Measurements from ENCODE around the gene LDLRAD2. TPM values are rescaled to one million over a fixed set of nuclear protein-coding genes. Genes with fewer than 3 reads are reported as not detected.
"Not testable (repeated sequence)": the region's sequence is repeated elsewhere in the genome, so short reads cannot be mapped to it uniquely, and the experiment has no call there.

The LDLRAD2 gene
- polyA plus RNA-seq, 1 donor from 2014 or later, result 0.69 TPM

DNA sequence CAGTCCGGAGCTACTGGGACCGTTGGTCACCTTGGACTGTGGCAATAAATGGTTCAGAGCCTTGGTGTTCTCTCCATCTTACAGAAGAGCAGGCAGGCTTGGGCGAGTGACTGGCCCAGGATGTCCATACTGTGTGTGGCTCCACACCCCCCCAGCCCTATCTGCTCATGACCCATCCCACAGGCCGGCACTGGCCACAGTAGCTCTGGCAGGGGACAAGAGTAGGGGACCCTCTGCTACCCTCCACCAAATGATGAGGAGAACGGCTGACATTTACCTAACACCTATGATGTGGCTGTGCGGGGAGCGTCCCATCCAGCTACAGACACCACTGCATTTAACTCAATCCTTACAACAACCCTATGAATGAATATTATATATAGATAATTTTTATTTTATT is 13.3 kb downstream of the LDLRAD2 start:
- Mint-ChIP-seq H3K27ac (no peak overlapping the region), H3K27me3 (peaks cover 2% of the 10 kb centered on the region), H3K4me1 (peaks cover 0 to 3% (median 0%) of the 10 kb centered on the region in 3 donors), H3K9me3 (no peaks in the 10 kb centered on the region), H3K36me3 (no peaks in the 10 kb centered on the region), H3K4me3 (no peak overlapping the region)

DNA sequence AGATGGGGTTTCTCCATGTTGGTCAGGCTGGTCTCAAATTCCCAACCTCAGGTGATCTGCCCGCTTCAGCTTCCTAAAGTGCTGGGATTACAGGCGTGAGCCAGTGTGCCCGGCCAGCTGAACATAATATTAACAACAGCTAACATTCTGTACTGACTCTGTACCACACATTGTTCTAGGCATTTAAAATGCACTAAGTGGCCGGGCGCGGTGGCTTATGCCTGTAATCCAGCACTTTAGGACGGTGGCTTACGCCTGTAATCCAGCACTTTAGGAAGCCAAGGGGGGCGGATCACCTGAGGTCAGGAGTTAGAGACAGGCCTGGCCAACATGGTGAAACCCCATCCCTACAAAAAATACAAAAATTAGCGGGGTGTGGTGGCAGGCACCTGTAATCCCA is 14.6 kb downstream of the LDLRAD2 start:
- Mint-ChIP-seq H3K4me3 (peak overlapping the region in 1 of 4 donors; percentile 37), H3K27ac (peak overlapping the region in 1 of 3 donors; percentile 32)
- H3K27me3 Mint-ChIP-seq, H3K9me3 Mint-ChIP-seq, H3K36me3 Mint-ChIP-seq, H3K4me1 Mint-ChIP-seq: not testable (repeated sequence)

DNA sequence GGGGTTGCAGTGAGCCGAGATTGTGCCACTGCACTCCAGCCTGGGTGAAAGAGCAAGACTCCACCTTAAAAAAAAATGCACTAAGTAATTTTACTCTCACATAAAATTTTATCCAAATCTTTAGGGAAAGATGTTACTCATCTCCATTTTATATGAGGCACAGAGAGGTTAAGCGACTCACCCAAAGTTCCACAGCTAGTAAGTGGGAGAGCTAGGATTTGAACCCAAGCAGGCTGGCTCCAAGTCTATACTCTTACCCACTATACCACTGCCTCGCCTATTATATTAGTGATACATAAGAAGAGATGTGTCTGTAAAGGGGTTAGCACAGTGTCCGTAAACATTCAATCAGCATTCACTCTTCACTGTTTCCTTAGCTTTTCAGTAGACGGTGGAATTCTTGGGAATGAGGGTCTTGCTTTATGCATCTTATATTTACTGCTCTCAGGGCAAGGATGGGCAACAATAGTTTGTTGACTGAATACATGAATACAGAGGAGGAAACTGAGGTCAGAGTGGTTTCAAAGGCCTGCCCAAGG is 15.1 kb downstream of the LDLRAD2 start:
- peaks cover 2% of the 10 kb centered on the region for H3K27me3 Mint-ChIP-seq
- H3K4me3 Mint-ChIP-seq, result no peak overlapping the region
- no peaks in the 10 kb centered on the region for H3K9me3 Mint-ChIP-seq
- H3K36me3 Mint-ChIP-seq, result no peaks in the 10 kb centered on the region
- H3K27ac Mint-ChIP-seq, result peak overlapping the region in 1 of 3 donors; percentile 32
- no peaks in the 10 kb centered on the region for H3K4me1 Mint-ChIP-seq

- peaks cover 0 to 2% (median 0%) of the 10 kb centered on the region in 3 donors for H3K4me1 Mint-ChIP-seq
- no peak overlapping the region for H3K4me3 Mint-ChIP-seq
- peaks cover 4% of the 10 kb centered on the region for H3K36me3 Mint-ChIP-seq
- peaks cover 2% of the 10 kb centered on the region for H3K27me3 Mint-ChIP-seq
- peaks cover 0 to 2% (median 0%) of the 10 kb centered on the region in 3 donors for H3K9me3 Mint-ChIP-seq
- no peak overlapping the region for H3K27ac Mint-ChIP-seq
Measured at GRCh38 chr1:21828075-21828474, 16.0 kb downstream of the LDLRAD2 start.

GRCh38 chr1:21828506-21829210 is 16.6 kb downstream of the LDLRAD2 start:
- peaks cover 4% of the 10 kb centered on the region for H3K36me3 Mint-ChIP-seq
- peak overlapping the region in 1 of 4 donors; percentile 12 for H3K4me3 Mint-ChIP-seq
- peaks cover under 1% of the 10 kb centered on the region for H3K27me3 Mint-ChIP-seq

GRCh38 chr1:21829294-21829693 is 17.2 kb downstream of the LDLRAD2 start:
- H3K27ac Mint-ChIP-seq, result no peak overlapping the region
- H3K9me3 Mint-ChIP-seq, result peaks cover 2 to 8% (median 2%) of the 10 kb centered on the region in 3 donors
- H3K36me3 Mint-ChIP-seq, result peaks cover 4% of the 10 kb centered on the region
- no peak overlapping the region for H3K4me3 Mint-ChIP-seq
- H3K27me3 Mint-ChIP-seq, result no peaks in the 10 kb centered on the region
- H3K4me1 Mint-ChIP-seq, result peaks cover 0 to 2% (median 0%) of the 10 kb centered on the region in 3 donors

More at GRCh38 chr1:21828506-21829210, 16.6 kb downstream of the LDLRAD2 start:
- peaks cover 0 to 2% (median 2%) of the 10 kb centered on the region in 3 donors for H3K9me3 Mint-ChIP-seq
- peaks cover 0 to 2% (median 0%) of the 10 kb centered on the region in 3 donors for H3K4me1 Mint-ChIP-seq
- no peak overlapping the region for H3K27ac Mint-ChIP-seq

GRCh38 chr1:21830792-21831453 is 18.9 kb downstream of the LDLRAD2 start:
- Mint-ChIP-seq H3K27me3 (no peaks in the 10 kb centered on the region), H3K27ac (no peak overlapping the region), H3K36me3 (peaks cover 10% of the 10 kb centered on the region), H3K4me1 (peaks cover 0 to 2% (median 0%) of the 10 kb centered on the region in 3 donors), H3K9me3 (peaks cover 2 to 15% (median 9%) of the 10 kb centered on the region in 3 donors), H3K4me3 (no peak overlapping the region)

GRCh38 chr1:21831454-21831970 is 19.4 kb downstream of the LDLRAD2 start:
- H3K36me3 Mint-ChIP-seq, result peaks cover 10% of the 10 kb centered on the region
- peak overlapping the region in 1 of 3 donors; percentile 74 for H3K27ac Mint-ChIP-seq
- no peaks in the 10 kb centered on the region for H3K27me3 Mint-ChIP-seq
- H3K4me3 Mint-ChIP-seq, result no peak overlapping the region
- H3K9me3 Mint-ChIP-seq, result peaks cover 2 to 15% (median 9%) of the 10 kb centered on the region in 3 donors
- H3K4me1 Mint-ChIP-seq, result peaks cover 0 to 2% (median 0%) of the 10 kb centered on the region in 3 donors

DNA sequence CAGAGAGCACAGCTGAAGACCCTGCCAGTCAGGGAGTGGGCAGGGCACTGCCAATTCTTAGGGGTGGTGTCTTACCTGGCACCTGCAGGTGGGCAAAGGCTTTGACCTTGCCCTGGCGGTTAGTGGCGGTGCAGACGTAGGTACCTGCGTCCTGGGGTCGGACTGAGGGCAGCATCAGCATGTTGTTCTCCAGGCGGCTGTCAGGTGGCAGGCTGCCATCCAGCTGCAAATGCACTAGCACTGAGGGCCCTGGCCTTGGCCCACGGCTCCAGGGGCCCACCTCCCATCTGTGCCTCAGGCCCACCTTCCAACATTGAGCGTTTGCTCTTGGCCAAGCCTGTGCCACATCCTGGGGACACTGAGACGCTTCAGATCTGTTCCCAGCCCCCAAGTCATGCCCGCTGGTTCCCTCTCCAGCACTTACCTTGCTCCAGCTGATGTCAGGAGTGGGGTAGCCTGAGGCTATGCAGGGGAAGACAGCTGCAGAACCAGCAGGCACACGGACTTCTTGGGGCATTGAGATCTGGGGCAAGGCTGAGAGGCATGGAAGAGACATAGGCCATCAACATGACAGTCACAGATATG is 21.4 kb downstream of the LDLRAD2 start:
- H3K36me3 Mint-ChIP-seq, result peaks cover 10% of the 10 kb centered on the region
- no peak overlapping the region for H3K27ac Mint-ChIP-seq
- peaks cover 2 to 15% (median 9%) of the 10 kb centered on the region in 3 donors for H3K9me3 Mint-ChIP-seq
- H3K4me1 Mint-ChIP-seq, result peaks cover 0 to 2% (median 0%) of the 10 kb centered on the region in 3 donors
- H3K27me3 Mint-ChIP-seq, result no peaks in the 10 kb centered on the region
- H3K4me3 Mint-ChIP-seq, result no peak overlapping the region

DNA sequence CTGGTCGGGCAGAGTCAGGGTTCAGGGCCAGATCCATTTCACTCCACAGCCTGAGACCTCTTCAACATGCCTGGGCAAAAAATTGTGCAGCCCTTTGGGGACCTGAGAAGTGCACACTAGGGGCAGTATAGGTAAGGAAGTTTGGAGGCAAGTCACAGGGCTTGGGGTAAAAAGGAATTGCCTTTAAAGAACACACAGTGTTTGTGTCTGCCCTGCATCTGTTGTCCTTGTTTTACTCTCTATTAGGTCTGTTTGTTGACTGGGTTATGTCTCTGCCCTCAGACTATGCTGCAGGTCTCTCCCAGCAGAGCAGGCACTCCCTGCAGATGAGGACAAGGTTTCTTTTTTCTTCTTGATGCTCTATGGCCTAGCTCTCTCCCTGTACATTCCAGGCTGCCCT is 22.0 kb downstream of the LDLRAD2 start:
- Mint-ChIP-seq H3K27ac (no peak overlapping the region), H3K9me3 (peaks cover 2 to 15% (median 9%) of the 10 kb centered on the region in 3 donors), H3K36me3 (peaks cover 12% of the 10 kb centered on the region), H3K27me3 (no peaks in the 10 kb centered on the region), H3K4me1 (peaks cover 0 to 2% (median 0%) of the 10 kb centered on the region in 3 donors), H3K4me3 (no peak overlapping the region)

GRCh38 chr1:21834666-21835065 is 22.6 kb downstream of the LDLRAD2 start:
- Mint-ChIP-seq H3K4me1 (peaks cover 0 to 2% (median 0%) of the 10 kb centered on the region in 3 donors), H3K36me3 (peaks cover 12% of the 10 kb centered on the region), H3K9me3 (peaks cover 2 to 15% (median 9%) of the 10 kb centered on the region in 3 donors), H3K27me3 (no peaks in the 10 kb centered on the region), H3K4me3 (no peak overlapping the region), H3K27ac (peak overlapping the region in 1 of 3 donors; percentile 33)

DNA sequence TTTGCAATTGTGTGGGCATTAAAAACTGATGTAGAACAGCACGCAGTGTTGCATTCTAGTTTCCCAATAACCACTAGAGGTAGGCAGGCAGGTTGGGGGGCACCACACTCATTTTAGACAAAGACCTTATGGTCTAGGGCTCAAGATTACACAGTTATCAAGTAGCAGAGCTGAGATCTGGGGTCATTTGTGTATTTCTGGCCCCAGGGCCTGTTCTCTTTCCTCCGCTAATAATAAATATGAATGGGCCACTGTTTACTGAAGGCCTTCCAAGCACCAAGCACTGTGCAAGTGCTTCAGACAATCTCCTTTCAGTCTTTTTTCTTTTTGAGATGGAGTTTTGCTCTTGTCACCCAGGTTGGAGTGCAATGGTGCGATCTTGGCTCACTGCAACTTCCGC is 23.9 kb downstream of the LDLRAD2 start:
- peaks cover 0 to 2% (median 0%) of the 10 kb centered on the region in 3 donors for H3K4me1 Mint-ChIP-seq
- H3K4me3 Mint-ChIP-seq, result no peak overlapping the region
- no peak overlapping the region for H3K27ac Mint-ChIP-seq
- peaks cover 12% of the 10 kb centered on the region for H3K36me3 Mint-ChIP-seq
- peaks cover 2 to 15% (median 9%) of the 10 kb centered on the region in 3 donors for H3K9me3 Mint-ChIP-seq
- H3K27me3 Mint-ChIP-seq, result no peaks in the 10 kb centered on the region

- Mint-ChIP-seq H3K4me1 (peaks cover 0 to 2% (median 0%) of the 10 kb centered on the region in 3 donors), H3K9me3 (peaks cover 2 to 15% (median 9%) of the 10 kb centered on the region in 3 donors), H3K27ac (no peak overlapping the region), H3K36me3 (peaks cover 12% of the 10 kb centered on the region), H3K27me3 (no peaks in the 10 kb centered on the region), H3K4me3 (no peak overlapping the region)
Measured at GRCh38 chr1:21836729-21837128, 24.7 kb downstream of the LDLRAD2 start.

- Mint-ChIP-seq H3K9me3 (peaks cover 2 to 15% (median 9%) of the 10 kb centered on the region in 3 donors), H3K27me3 (no peaks in the 10 kb centered on the region), H3K4me1 (peaks cover 0 to 2% (median 0%) of the 10 kb centered on the region in 3 donors), H3K4me3 (no peak overlapping the region), H3K36me3 (peaks cover 12% of the 10 kb centered on the region), H3K27ac (no peak overlapping the region)
Measured at GRCh38 chr1:21837476-21837875, 25.4 kb downstream of the LDLRAD2 start.
